H1 (cell line): ENCODE measurements around the gene IQCN. TPM values are rescaled to one million over a fixed set of nuclear protein-coding genes. Genes with fewer than 3 reads are reported as not detected.

Source experiments
- ZNF274 ChIP-seq: IDR thresholded peaks from 2 replicates; pipeline ENCODE4 v1.7.0; 2012; ENCODE audit warnings: low read length, borderline replicate concordance; ENCODE audit errors: extremely low read depth
- polyA plus RNA-seq, 7 experiments: library from polyadenylated mRNA; depleted of rRNA in 3 of 7; stranded (reverse) in 5 of 7; unstranded in 2 of 7; fragments of >200 nt in 5 of 7; fragments of 200-250 nt in 2 of 7; gene quantifications; 1 replicate in 5 of 7; 2 replicates in 1 of 7; 4 replicates in 1 of 7; pipeline versions ENCODE4 v1.2.1 to v1.2.3, GENCODE V29; 2011 to 2013; ENCODE audit warnings: missing spikeins in 2 of 7, mixed read lengths in 2 of 7
- total RNA-seq: library from RNA; stranded (reverse); fragmentation: NEBNext Ultra II Directional; extraction: Animal tissue kit (Norgen Biotek cat#: 25700); gene quantifications from 2 replicates; pipeline ENCODE4 v1.2.1, GENCODE V29; 2021

The IQCN gene
- total and polyA plus RNA-seq, 2 of the 8 experiments (the other 6 are each of a cell fraction or from before 2014, with no cell fraction given): 0.36 to 1.0 TPM

DNA sequence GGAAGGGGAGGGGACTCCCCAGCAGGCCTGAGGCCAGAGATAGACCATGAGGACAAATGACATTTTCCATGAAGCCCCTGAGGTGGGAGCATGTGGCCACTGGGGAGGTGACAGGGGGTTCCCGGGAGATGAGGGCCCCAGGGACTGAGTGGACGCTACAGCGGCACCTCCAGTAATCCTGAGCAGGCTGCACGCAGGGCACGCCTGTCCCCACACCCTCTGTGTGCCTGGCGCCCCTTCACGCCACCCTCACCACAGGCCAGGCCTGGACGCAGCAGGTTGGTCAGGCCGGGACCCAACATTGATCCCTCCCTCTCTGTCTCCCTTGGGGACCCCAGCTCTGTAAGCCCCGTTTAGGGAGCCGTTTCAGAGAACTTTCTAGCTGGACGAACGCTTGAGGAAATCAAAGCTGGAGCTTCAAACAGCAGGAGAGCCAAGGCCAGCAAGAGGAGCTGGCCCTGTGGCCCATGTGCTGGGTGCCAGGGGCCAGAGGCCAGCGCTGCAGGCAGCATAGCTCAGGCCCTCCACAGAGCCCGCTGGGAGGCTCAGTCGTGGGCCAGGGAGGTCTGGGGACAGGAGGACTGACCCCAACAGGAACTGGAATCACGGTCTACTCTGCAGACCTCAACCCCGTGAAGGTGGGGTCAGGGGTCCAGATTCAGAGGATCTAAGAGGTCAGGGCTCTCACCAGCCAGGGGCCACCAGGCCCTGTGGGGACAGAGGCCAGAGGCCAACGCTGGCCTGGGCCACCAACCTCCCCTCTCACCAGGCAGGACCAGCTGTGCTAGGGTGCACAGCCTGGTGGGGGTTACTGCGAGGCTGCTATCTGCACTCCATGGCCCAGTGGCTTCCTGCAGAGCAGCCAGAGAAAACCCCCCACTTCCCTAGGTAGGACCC lies 34.0 kb upstream of the IQCN start (continued):
- TF ChIP-seq ZNF274: no peak
